Airway epithelial cell (primary cell): ENCODE results near the gene B3GNT3. TPM values are rescaled to one million over a fixed set of nuclear protein-coding genes. Genes with fewer than 3 reads are reported as not detected.

Source experiments
- total RNA-seq: library from RNA; depleted of rRNA; stranded (reverse); fragments of >200 nt; gene quantifications from 2 replicates; pipeline ENCODE4 v1.2.3, GENCODE V29; 2015

Gene B3GNT3, protein sequence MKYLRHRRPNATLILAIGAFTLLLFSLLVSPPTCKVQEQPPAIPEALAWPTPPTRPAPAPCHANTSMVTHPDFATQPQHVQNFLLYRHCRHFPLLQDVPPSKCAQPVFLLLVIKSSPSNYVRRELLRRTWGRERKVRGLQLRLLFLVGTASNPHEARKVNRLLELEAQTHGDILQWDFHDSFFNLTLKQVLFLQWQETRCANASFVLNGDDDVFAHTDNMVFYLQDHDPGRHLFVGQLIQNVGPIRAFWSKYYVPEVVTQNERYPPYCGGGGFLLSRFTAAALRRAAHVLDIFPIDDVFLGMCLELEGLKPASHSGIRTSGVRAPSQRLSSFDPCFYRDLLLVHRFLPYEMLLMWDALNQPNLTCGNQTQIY
- 11.3 and 15.7 TPM in 2 replicates for total RNA-seq

DNA sequence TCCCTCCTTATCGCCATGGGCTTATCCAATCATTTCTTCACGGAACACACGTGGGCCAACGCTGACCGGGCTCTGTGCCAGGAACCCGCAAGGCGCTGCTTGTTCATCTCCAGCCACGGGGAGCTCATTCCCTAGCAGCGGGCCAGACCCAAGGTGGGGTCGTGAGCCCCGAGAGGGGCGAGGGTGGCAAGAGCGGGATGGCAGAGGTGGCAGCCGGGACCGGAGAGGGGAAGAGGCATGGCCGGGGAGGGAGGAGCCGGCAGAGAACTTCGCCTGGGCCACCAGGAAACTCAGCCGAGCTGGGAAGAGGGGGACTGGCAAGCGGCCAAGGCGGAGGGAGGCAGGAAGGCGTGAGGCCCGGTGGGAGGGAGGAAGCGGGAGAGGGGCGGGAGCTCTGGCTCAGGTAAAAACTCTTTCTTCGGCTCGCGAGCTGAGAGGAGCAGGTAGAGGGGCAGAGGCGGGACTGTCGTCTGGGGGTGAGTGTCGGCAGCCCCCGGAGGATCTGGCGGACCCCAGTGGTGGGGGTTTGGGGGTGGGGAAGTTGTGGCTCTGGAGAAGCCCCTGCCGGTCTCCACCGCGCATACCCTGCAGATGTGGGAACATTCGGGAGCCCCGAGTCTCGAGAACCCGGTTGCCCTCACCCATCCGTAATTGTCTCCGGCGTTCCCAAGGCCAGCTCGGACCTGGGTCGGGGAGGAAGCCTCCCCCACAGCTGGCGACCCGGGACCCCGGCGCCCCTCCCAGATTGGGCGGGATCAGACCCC lies at the start of gene B3GNT3:
Gene B3GNT3, plus strand, starts transcription at position 408 of the 764 bp plus-strand sequence. CDS start 12,670 bp downstream, outside the sequence.

DNA sequence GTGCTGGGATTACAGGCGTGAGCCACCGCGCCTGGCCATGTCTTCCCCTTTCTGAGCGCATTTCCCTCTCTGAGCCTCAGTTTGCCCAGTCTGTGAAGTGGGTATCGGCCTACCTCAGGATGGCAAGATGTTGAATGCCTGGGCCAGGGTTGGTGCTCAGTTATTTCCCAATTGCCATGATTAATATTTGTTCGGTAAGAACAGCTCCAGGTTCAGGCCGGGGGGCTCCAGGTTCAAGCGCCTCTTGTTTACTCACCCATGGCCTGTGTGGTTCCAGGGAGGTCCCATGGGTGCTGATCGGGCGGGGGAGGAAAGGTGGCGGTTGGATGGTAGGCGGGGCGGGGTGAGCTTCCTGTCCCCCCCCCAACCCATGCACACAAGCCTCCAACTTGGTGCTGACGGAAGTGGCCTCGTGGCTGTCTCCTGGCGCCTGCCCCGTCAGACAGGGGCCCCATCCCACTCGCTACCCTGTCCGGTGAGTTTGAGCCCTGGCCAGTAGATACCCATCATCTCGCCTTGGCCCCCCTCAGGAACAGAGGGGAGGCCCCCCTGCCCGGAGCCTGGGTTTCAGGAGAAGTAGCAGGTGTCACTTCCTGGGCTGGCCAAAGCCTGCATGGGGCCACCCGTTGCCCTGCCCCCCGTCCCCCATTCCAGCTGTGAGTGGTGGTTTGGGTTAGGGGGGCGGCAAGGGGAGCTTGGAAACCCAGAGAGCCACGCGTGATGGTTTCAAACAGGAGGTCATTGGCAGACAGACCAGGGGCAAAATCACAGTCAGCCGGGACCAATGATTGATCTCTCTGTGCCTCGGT lies 43.6 kb upstream of the B3GNT3 start, which contains the start of gene FCHO1:
Gene FCHO1, plus strand, starts transcription at position 375 of the 809 bp plus-strand sequence. CDS start 3,688 bp downstream, outside the sequence.

DNA sequence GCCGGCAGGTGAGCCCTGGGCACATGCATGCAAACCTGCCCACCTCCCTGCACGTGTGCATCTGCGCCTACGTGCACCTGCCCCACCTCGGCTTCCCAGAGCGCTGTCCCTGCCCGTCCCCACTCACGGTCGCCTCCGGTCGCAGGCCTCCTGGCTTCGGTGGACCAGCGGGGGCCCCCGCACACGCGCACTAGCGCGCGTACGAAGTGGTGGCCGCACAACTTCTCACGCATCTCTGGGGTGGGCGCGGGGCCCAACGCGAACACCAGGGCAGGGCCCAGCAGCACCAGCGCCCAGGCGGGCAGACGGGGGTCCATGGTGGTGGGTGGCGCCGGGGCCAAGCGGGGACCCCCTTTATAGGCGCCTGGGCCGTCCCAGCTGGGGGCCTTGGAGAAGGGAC lies 26.3 kb downstream of the B3GNT3 start, which contains the start of gene INSL3:
Gene INSL3, minus strand, starts transcription at position 330 of the 400 bp plus-strand sequence. Its CDS starts 13 bp downstream, at position 317.

GRCh38 chr19:17847538-17848366 lies 52.8 kb downstream of the B3GNT3 start, which contains the start of gene JAK3:
Gene JAK3 (minus strand): TSS chr19:17847982. CDS start chr19:17844417, 3,565 bp downstream.

DNA sequence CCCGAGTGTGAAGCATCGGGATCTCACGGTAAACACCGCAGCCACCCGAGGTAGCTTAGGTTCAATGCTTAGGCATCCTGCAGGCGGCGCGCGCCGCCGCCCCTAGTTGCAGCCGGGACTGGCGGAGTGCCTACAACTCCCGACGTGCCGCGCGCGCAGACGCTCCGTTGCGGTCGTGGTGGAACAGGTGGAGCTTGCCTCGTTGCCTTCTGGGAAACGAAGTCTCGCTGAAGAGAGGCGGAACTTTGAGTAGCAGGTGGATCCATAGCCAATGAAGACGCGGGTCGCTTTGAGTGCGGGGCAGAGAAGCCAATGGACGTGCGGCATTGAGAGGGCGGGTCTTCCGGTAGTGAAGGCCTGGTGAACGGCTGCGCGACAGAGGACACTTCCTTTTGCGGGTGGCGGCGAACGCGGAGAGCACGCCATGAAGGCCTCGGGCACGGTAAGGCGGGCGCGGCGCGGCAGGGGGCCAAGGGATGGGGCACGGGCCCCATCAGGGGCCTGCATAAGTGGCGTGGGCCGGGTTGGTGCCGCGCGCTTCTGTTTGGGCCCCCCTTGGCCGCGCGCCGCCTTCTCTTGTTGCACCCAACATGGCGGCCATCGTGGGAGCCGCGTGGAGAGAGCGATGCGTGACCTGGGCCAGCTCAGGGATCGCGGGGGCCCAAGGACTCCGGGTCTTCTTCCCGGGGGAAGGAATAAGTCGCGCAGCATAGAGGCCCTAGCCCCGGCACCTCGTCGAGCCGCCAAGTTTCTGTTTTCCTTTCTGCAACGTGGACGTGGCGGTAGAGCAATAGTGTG lies 64.8 kb downstream of the B3GNT3 start, which contains the start of gene RPL18A:
Gene RPL18A, plus strand, starts transcription at position 378 of the 798 bp plus-strand sequence. Its CDS starts 47 bp downstream, at position 425.

Other genes starting within 250 kb of the B3GNT3 start
- gene COLGALT1, start 239.5 kb upstream of the B3GNT3 start, total RNA-seq: 81.9 and 97.9 TPM in 2 replicates
- gene UNC13A, start 106.8 kb upstream of the B3GNT3 start, total RNA-seq: 0.14 and 0.19 TPM in 2 replicates
- gene MAP1S, start 75.7 kb upstream of the B3GNT3 start, total RNA-seq: 16.6 and 20.6 TPM in 2 replicates
- gene FCHO1, start 43.7 kb upstream of the B3GNT3 start, total RNA-seq: 4.1 and 6.6 TPM in 2 replicates
- gene INSL3, start 26.4 kb downstream of the B3GNT3 start, total RNA-seq: not detected in 2 replicates
- 0.70 and 0.85 TPM in 2 replicates for gene JAK3, start 52.8 kb downstream of the B3GNT3 start, total RNA-seq
- gene RPL18A, start 64.8 kb downstream of the B3GNT3 start, total RNA-seq: 2,105 and 2,354 TPM in 2 replicates
- 0.37 TPM in 1 of 2 replicates, not detected in the other for gene SLC5A5, start 76.8 kb downstream of the B3GNT3 start, total RNA-seq
- gene CCDC124, start 137.9 kb downstream of the B3GNT3 start, total RNA-seq: 86.3 and 94.5 TPM in 2 replicates
- not detected in 2 replicates for gene KCNN1, start 172.0 kb downstream of the B3GNT3 start, total RNA-seq
- gene ARRDC2, start 213.0 kb downstream of the B3GNT3 start, total RNA-seq: 5.6 and 9.8 TPM in 2 replicates